ENCODE measurements around the gene MANBA.

MANBA gene

DNA sequence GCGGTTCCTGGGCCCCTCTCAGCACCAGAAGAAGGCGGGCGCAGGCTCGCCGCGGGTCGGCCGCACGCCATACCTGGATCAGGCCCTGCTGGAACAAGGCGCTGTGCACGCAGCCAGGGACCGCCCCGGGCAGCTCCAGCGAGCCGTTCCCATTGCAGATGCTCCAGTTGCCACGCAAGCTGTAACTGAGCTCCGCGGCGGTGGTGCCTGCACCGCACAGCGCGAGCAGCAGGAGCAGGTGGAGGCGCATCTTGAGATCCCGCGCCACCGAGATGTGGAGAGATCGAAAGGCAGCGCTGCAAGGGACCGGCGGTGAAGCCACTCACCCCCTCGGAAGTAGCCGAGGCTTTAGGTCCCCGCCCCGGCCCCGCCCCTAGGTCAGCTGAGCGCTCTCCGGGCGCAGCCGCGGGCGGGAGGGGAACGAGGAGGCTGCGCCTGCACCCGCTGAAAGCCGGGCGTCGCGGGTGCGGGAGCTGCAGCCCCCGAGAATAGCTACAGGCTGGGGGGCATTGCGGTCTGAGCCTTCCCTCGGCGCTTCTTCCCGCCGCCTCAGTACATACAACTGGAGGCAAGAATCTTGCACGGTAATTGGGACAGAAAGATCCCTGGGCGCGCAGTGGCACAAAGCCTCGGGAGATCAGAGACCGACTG lies at the start of gene MANBA:
Gene MANBA, minus strand, starts transcription at position 324 of the 651 bp plus-strand sequence. Its CDS starts 74 bp downstream, at position 250.
- peak; percentile 67 for DNase-seq (ENCODE audit: low read depth)

DNA sequence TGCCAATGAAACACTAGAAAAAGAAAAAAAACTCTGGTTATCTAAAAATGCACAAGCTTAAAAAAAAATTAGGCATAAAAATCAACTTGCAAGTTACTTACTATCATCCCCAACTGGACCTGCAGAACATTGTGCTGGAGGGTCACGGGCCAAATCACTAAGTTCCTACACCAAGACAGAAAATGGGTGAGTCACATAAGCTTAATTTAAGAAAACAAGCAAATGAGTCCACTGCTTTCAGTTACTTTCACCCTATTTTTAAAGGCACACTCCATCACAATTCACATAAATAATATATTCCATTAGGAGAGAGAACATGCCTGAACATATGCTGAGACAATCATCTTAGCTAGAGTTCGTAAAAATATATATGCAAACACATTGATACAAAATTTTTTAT lies 48.9 kb upstream of the MANBA start:
- no peak for DNase-seq (ENCODE audit: low read depth)

DNA sequence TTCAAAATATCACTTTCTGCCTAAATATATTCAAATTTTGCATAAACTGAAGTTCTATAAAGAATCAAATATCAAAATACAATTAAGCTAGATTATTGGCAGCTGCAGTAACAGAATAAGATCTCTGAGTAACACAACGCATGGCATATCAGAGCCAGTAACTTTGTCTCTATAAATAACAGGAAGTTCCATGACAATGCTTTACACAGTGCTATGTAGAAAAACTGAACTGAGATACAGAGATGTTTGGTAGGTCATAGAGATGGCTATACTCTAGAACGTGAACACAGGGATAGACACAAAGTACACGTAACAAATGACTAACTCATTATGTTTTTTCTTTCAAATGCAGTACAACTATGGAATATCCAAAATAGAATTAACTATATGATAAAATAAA lies 48.4 kb upstream of the MANBA start:
- no peak for DNase-seq (ENCODE audit: low read depth)

DNA sequence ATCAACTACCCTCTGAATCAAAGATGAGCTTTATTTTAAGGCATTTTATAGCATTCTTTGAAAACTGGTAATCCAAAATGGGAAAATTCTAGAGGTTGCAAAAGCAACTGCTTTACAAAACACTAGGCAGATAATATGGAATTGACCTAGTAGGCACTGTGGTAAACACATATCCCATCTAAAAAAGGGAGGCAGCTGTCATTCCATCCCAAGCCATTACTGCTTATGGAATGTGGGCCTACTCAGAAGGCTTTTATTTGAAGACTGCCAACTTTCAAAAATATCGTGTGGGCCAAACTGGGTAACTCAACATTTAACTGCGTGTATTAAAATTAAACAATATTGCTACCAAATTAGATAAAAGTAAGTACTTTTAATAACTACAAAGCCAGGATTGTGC lies 47.2 kb upstream of the MANBA start:
- DNase-seq (ENCODE audit: low read depth), result no peak

DNA sequence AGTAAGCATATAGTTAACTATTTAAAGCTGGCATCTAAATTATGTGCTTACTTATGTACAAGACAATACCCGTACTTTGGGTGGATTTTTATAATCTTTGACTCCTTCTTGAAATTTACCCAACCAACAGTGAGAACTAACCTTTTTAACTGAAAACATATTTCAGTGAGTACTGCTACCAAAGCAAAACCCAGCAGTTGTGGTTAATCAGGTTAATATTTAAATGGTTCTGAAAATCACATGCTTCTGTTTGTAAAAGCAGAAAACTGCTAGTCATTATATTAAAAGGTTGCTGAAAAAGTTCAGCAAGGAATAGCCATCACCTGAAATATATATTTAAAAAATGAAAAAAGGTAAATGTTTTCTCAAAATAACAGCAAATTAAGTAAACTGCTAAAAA lies 46.6 kb upstream of the MANBA start:
- DNase-seq (ENCODE audit: low read depth), result no peak

DNA sequence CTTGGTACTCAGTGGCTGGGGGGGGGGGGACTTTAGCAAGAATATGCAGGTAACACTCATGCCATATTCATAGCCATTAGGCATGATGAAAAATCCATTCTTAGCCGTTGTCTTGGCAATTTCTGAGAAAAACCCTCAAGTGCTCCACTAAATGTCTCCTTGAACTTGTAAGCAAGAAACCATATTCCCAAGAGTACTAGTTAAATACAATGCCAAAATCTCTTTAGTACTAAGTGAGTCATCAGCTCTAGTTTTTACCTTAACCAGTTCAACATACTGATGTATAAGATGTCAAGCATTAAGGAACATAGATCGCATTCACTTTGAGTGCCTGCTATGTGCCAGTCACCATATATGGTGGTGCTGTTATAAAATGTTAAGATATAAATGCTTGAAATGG lies 39.0 kb upstream of the MANBA start:
- DNase-seq (ENCODE audit: low read depth), result no peak

DNA sequence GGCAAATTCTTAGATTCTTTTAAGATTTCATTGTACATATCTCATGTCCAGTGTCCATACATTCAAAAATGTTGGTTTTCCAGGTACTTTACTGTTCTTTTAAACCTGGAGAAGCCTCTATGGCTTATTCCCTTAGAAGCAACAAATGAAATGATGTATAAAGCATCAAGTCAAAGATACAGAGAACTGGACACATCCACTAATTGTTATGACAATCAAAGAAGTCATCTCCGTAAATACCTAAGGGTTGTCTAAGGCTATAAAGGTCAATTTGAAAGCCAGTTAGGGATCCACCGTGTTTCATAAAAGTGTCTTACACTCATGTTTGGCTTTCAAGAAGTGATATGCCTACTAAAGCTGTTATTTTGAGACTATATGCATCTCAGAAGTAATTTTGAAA lies 34.2 kb upstream of the MANBA start:
- DNase-seq (ENCODE audit: low read depth), result no peak

DNA sequence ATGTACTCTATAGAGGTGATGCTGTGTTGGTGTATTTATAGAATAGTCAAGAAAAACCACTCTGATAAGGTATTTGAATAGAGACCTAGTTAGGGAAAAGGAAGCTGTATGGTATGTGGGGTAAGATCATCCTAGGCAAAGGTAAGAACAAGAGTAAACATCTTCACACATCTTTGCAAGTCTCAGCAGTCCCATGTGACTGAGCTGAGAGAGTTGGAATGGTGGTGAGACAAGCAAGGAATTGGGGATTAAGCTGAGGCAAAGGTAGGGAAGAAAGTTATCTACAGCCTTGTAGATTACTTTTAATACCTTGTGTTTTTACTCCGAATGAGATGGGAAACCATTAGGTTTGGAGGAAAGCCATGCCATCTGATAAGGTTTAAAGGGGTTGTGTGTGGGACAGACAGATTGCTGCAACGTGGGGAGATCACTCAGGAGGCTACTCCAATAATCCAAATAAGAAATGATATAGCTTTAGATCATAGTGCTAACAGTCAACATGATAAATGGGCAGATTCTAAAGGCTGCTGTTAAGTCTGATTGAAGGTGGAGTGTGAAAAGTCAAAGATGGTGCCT lies 31.7 kb upstream of the MANBA start:
- no peak for DNase-seq (ENCODE audit: low read depth)

DNA sequence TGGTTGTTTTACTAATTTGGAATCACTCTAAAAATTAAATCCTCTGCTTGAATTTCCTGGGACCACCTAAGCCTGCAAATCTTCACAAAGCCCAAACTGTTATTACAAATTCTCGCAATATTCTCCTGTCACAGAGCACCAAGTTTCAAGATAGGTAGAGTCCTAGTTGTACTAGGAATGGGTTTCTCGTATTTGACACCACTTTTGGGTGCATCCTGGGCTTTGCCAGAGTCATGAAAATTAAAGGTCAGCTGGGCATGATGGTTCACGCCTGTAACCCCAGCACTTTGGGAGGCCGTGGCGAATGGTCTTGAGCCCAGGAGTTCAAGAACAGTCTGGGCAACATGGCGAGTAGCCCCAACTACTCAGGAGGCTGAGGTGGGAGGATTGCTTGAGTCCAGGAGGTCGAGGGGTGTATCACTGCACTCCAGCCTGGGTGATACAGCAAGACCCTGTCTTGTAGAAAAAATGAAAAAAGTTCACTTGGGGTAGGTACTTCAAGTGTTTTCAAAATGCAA lies 30.6 kb upstream of the MANBA start:
- DNase-seq (ENCODE audit: low read depth), result no peak

DNA sequence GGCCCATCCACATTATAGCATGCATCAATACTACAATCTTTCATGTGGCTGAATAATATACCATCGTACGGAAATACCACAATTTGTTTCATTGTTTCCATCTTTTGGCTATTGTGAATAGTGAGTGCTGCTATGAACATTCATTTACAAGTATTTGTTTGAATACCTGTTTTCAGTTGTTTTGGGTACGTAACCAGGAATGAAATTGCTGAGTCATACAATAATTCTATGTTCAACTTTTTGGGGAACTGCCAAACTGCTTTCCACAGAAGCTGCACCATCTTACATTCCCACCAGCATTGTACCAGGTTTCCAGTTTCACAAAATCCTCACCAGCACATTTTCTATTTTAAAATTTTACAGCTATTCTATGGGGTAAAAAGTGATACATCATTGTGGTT lies 28.5 kb upstream of the MANBA start:
- no peak for DNase-seq (ENCODE audit: low read depth)

DNA sequence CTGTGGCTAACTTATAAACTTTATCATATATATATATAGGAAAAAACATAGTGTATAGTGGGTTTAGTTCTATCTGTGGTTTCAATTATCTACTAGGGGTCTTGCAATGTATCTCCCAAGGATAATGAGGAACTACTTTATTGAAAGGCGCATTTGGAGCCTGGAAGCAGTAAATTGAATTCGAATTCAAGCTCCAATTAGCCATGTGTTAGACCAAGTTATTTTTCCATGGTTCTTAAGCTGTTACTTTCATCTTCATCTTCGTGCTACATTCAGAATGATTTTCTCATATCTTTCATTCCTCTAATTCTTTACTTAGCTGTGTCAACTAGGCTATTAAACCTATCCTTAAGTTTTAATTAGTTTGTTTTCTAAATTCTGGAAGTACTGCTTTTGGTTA lies 27.2 kb upstream of the MANBA start:
- DNase-seq (ENCODE audit: low read depth), result no peak

DNA sequence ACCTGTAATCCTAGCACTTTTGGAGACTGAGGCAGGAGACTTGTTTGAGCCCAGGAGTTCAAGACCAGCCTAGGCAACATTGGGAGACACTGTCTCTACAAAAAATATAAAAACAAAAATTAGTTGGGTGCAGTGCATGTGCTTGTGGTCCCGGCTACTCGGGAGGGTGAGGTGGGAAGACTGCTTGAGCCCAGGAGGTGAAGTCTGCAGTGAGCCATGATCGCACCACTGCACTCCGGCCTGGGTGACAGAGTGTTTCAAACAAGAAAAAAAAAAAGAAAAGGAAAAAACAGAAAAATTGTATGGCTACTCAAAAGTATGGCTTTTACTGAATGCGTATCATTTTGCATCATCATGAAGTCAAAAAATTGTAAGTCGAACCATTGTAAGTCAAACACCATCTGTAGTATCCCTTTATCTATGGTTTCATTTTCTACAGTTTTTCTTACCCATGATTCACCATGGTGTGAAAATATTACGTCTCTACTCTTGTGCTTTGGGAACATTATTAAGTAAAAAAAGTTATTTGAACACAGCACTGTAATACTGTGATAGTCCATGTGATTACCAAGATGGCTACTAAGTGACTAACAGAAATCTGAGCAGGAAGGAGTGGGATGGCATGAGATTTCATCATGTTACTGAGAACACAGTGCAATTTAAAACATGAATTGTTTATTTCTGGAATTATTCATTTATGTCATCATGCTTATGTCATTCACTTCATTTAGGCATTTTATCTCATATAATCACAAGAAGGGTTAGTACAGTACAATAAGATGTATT lies 26.5 kb upstream of the MANBA start:
- peak; percentile 6 for DNase-seq (ENCODE audit: low read depth)

DNA sequence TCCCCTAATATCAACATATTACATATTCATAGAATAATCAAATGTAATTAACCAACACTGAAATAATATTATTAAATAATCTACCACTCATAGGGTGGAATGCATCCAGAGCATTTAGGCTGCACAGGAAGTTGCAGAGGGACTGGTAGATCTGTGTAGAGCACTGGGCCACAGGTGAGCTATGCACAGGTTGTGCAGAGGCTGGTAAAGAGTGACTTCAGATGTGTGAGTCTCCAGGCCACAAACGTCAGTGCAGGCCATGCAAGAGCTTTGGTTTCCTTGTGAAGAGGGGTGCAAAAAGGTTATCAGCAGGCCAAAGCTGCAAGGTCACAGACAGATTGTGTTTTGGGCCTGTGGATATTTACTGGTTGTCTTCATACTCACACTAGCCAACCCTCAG lies 25.5 kb upstream of the MANBA start:
- DNase-seq (ENCODE audit: low read depth), result no peak

DNA sequence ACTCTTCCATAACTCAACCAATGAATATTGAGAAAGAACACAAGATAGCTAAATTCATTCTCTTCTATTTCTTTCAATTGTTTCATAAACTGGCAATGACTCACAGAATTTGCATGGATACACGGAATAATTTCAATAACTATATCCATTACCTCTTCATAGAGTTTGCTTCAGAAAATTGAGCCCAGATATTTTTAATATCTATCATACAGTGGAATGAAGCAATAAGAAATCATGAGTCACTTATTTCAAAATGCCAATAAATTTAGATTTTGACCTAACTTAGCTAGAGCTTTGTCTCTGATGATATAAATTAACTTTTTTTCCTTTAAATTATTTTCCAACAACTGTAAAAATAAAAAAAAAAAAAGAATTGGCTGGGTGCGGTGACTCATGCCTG lies 22.2 kb upstream of the MANBA start:
- no peak for DNase-seq (ENCODE audit: low read depth)

DNA sequence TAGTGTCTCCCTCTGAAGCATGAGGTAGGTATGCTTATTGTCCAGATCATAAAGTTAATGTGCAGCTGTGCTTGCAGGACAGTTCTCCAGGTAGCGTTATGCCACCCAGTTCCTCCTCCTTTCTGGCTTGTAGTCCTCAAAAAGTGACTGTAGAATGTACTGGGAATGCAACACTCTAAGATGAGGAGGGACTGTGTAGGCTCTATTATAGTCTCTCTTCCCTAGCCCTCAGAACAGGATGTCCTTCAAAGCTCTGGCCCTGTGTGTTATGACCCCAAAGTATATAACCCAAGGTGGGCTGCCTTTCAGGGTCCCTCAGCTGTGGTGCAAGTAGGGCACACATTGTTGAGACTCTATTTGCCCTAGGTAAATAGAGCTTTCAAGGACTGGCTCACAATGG lies 20.8 kb upstream of the MANBA start:
- no peak for DNase-seq (ENCODE audit: low read depth)

DNA sequence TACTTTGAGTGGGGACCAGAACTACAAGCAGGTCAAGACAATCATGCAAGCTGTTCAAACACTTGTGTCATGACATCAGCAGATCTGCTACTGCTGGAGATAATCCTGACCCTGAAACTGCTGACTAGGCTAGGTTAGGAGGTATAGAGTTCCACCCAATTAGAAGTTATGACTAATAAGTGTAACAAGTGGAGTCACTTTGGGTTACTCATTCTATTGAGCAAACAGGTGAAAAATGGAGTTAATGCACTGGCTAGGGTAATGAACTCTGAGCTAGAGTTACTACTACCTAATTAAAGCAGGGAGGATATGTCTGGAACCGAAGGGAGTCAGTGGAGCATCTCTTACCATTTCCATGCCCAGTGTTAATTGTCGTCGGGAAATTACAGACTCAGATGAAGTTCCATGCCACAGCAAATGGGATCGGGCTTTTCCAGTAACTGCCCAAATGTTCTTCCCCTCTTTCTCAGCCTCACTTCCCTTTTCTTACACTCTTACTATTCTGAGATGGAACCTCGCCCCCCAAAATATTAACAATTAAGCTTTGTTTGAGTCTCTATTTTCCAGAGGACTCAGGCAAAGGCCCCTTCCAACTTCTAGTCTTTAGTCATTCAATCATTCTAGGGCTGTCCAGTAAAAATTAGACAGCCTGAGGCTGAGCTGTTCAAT lies 19.8 kb upstream of the MANBA start:
- no peak for DNase-seq (ENCODE audit: low read depth)

DNA sequence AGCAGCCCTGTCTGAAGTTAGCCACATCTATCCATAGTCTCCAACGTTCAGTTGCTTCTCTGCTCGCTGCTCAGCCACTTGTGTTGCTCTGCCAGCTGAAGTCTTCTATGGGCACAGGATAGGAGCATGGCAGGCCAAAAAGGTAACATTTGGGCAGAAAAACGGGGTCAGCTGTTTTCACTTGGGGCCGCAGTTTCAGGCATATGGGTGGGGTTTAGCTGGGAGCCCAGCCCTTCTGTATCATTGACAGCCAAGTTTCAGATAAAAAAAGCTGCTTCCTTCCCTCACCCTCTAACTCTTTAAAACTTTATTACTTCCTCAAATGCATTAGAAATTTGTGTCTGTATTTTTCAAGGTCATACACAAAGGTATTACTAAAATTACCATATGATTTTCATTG lies 18.4 kb upstream of the MANBA start:
- no peak for DNase-seq (ENCODE audit: low read depth)

DNA sequence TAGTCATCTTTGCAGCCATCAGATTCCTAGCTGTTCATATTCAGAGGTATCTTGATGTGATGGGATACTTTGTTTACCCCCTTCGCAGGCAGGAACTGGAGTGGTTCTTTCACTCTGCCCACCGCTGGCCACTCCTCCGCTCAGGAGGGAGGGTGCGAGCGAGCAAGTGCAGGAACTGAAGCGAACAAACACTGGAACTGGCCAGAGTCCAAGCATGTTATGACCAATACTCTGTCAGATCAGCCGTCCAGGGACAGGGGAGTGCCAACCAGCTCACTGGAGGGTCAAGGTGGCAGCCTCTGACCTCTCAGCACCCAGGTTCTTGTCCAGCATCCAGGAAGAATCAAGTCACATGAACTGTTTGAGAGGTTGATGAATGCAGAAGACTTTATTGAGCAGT lies 18.0 kb upstream of the MANBA start:
- no peak for DNase-seq (ENCODE audit: low read depth)

DNA sequence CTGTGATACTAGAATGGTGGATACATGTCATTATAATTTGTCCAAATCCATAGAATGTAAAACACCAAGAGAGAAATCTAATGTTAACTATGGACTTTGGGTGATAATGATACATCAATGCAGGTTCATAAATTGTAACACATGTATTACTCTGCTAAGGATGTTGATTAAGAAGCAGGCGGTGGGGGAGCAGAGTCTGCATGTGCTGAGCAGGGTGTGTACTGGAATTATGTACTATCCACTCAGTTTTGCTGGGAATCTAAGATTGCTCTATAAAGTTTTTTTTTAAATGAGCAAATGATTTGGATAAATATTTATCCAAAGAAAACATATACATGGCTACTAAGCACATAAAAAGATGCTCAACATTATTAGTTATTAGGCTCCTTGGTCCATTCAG lies 15.0 kb upstream of the MANBA start:
- DNase-seq (ENCODE audit: low read depth), result no peak

DNA sequence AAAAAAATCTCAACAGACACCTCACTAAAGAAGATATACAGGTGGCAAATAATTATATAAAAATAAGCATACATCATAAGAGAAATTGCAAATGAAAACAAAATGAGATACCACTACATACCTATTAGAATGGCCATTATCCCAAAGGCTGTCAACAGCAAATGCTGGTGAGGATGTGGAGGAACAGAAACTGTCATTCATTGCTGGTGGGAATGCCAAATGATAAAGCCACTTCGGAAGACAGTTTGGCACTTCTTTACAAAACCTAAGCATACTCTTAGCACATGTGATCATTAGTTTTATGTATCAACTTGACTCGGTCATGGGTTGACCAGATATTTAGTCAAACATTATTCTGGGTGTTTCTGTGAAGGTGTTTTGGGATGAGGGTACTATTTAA lies 13.5 kb upstream of the MANBA start:
- no peak for DNase-seq (ENCODE audit: low read depth)

DNA sequence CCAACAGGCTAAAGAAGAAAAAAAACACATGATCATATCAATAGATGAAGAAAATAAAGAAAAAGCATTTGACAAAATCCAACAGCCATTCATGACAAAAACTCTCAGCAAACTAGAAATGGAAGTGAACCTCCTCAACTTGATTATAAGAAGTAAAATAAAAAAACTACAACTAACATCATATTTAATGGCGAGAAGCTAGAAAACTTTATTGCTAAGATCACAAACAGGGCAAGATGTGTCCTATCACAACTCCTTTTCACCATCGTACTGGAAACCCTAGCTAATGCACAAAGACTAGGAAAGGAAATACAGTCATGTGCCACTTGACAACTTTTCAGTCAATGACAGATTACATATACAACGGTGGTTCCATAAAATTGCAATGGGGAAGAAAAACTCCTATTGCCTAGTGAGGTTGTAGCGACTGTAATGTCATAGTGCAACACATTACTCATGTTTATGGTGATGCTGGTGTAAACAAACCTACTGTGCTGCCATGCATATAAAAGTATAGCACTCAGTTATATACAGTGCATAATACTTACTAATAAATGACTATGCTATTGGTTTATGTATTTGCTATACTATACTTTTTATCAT lies 12.1 kb upstream of the MANBA start:
- no peak for DNase-seq (ENCODE audit: low read depth)

DNA sequence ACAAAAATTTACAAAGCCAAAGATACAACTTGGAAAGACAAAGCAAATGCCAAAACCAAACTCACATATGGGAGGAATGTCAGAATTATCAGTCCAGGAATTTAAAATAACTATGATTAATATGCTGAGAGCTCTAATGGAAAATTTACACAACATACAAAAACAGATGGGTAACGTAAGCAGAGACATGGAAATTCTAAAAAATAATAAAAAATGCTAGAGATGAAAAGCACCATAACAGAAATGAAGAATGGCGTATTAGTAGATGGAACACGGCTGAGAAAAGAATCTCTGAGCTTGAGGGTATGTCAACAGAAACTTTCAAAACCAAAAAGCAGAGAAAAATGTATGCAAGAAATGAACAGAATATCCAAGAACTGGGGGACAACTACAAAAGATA lies 4.1 kb upstream of the MANBA start:
- DNase-seq (ENCODE audit: low read depth), result no peak
